ENCODE data around the gene FBN3.

FBN3 gene

DNA sequence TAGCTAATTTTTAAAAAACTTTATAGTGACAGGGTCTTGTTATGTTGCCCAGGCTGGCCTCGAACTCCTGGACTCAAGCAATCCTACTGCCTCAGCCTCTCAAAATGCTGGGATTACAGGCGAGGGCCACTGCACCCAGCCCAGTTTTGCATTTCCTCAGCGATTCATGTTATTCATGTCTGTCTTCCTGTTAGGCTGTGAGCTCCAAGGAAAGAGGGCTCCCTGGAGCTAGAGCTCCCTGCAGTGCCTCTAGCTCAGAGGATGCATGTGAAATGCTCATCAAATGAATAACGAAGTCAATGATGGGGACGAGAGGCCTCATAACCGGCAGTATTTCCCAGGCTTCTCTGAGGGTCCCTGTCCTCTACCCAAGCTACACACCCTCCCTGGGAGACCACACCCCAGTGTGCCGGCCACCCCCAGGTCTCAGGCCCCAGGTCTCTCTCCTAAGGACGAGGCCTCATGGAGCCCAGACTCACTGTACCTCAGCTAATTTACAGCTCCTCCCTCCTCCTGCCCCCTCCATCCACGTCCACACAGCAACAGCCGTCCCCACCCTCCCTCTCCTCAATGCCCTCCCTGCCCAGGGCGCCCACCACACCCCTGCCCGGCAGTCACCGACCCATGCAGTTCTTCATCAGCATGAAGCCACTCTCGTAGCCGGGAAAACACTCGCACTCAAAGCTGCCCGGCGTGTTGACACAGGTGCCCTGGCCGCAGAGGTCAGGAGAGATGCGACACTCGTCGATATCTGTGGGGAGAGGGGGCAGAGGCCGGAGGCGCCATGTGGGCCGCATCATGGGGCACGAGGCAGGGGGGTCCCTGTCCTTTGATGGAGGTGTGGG, 28.5 kb downstream of the FBN3 start:
- in situ Hi-C loops (cut with HindIII; ENCODE audit: low pct_ligation_motif_present, low sequenced_read_pairs): no loop called here
- TF ChIP-seq, protein P1, sequence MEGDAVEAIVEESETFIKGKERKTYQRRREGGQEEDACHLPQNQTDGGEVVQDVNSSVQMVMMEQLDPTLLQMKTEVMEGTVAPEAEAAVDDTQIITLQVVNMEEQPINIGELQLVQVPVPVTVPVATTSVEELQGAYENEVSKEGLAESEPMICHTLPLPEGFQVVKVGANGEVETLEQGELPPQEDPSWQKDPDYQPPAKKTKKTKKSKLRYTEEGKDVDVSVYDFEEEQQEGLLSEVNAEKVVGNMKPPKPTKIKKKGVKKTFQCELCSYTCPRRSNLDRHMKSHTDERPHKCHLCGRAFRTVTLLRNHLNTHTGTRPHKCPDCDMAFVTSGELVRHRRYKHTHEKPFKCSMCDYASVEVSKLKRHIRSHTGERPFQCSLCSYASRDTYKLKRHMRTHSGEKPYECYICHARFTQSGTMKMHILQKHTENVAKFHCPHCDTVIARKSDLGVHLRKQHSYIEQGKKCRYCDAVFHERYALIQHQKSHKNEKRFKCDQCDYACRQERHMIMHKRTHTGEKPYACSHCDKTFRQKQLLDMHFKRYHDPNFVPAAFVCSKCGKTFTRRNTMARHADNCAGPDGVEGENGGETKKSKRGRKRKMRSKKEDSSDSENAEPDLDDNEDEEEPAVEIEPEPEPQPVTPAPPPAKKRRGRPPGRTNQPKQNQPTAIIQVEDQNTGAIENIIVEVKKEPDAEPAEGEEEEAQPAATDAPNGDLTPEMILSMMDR (IDR thresholded peaks at IDR 0.05; ENCODE audit: low read depth, low read length, missing control alignments): no peak
- no peak for DNase-seq
- no peaks in the 10 kb centered on the region for H3K27me3 ChIP-seq (replicated peaks)
- H3K4me3 ChIP-seq (ENCODE audit: low read depth, low read length): no peak overlapping the region
- H3K27ac ChIP-seq: no peak overlapping the region
- H3K36me3 ChIP-seq (replicated peaks): no peaks in the 10 kb centered on the region

DNA sequence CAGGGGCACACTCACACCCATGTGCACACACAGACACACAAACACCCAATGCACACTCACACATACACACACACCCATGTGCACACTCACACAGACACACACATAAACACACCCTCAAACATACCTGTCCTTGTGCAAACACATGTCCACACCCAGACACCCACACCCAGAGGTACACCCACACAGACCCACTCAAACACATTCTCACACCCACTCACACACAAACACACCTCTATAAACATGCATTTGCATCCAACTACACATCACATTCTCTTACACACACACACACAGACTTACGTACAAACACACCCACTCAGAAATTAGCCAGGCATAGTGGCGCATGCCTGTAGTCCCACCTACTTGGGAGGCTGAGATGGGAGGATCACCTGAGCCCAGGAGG, 31.4 kb downstream of the FBN3 start:
- in situ Hi-C loops (cut with HindIII; ENCODE audit: low pct_ligation_motif_present, low sequenced_read_pairs): no loop called here
- Histone ChIP-seq H3K36me3 (replicated peaks) (no peaks in the 10 kb centered on the region), H3K4me3 (ENCODE audit: low read depth, low read length) (no peak overlapping the region), H3K27me3 (replicated peaks) (no peaks in the 10 kb centered on the region), H3K27ac (no peak overlapping the region)
- DNase-seq: no peak
- TF ChIP-seq, protein P1 (IDR thresholded peaks at IDR 0.05; ENCODE audit: low read depth, low read length, missing control alignments): no peak

DNA sequence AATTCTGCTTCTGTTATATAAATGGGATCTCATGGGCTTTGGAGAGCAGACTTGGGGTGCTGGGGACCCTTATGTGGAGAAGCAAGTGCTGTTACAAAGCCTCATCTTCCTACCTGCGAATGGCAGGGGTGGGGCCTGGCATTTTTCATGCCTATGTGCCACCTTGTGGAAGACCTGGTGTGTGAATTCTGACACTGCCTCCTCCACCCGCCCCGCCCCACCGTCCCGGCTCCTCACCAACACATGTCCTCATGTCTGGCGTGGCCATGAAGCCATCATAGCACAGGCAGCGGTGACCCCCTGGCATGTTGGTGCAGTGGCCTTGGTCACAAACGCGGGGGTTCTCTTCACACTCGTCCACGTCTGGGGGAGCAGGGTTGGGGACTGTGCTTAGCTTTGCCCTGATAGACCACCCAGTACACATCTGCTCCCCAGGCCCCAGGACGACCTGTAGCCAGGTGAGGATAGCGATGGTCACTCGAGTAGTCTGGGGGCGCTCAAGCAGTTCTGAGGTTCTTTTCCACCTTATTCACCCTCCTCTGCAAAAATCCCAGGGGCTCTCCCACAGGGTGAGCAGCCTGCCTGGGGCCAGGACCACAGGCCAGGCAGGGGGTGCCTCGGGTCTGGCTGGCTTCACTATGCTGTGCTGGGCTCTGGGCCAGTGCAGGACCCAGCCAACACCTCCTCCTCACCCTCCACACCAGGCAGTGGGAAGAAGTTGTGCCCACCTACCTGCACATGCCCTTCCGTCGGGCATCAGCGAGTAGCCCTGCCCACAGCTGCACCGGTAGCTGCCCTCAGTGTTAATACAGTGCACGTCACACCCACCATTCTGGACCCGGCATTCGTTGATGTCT, 32.7 kb downstream of the FBN3 start:
- TF ChIP-seq, protein P1 (IDR thresholded peaks at IDR 0.05; ENCODE audit: low read depth, low read length, missing control alignments): no peak
- Histone ChIP-seq H3K36me3 (replicated peaks) (no peaks in the 10 kb centered on the region), H3K27ac (no peak overlapping the region), H3K4me3 (ENCODE audit: low read depth, low read length) (no peak overlapping the region), H3K27me3 (replicated peaks) (no peaks in the 10 kb centered on the region)
- in situ Hi-C loops (cut with HindIII; ENCODE audit: low pct_ligation_motif_present, low sequenced_read_pairs): no loop called here
- no peak for DNase-seq

DNA sequence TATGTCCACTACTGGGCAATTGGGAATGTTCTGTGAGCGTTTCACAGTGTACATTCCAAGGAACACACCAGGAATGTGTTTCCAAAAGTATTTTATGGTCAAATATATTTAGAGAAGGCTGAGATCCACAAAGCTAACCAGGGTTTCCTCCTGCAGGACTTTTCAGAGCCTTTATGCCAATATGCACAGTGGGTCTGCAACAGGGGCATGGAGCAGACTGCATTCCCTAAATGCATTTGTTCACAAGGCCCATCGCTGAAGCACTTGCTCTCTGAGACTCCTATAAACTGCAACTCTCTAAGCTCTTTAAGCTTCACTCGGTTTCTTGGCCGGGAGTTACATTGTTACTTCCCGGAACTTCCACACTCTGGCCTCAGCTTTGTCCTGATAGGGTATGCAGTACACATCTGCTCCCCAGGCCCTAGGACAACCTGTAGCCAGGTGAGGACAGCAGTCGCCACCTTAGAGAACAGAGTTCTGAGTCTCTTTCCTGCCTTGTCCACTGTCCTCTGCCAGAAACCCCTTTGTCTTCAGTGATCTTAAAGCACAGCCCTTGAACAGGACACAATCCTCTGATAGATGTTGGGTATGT, 33.5 kb downstream of the FBN3 start:
- no peak for DNase-seq
- Histone ChIP-seq H3K36me3 (replicated peaks) (no peaks in the 10 kb centered on the region), H3K4me3 (ENCODE audit: low read depth, low read length) (no peak overlapping the region), H3K27me3 (replicated peaks) (no peaks in the 10 kb centered on the region), H3K27ac (no peak overlapping the region)
- TF ChIP-seq, protein P1 (IDR thresholded peaks at IDR 0.05; ENCODE audit: low read depth, low read length, missing control alignments): no peak
- in situ Hi-C loops (cut with HindIII; ENCODE audit: low pct_ligation_motif_present, low sequenced_read_pairs): no loop called here

DNA sequence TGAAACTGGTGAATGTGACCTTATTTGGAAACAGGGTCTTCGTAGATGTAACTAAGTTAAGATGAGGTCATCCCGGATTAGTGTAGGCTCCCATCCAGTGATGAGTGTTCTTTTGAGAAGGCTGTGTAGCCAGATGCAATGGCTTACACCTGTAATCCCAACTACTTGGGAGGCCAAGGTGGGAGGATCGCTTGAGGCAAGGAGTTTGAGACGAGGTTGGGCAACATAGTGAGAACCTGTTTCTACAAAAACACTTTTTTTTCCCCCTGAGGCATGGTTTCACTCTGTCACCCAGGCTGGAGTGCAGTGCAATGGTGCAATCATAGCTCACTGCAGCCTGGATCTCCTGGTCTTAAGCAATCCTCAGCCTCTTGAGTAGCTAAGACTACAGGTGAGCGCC, 36.4 kb downstream of the FBN3 start:
- DNase-seq: no peak
- no peak overlapping the region for H3K27ac ChIP-seq
- TF ChIP-seq, protein P1 (IDR thresholded peaks at IDR 0.05; ENCODE audit: low read depth, low read length, missing control alignments): no peak
- in situ Hi-C loops (cut with HindIII; ENCODE audit: low pct_ligation_motif_present, low sequenced_read_pairs): no loop called here
- H3K4me3 ChIP-seq (ENCODE audit: low read depth, low read length): no peak overlapping the region
- no peaks in the 10 kb centered on the region for H3K27me3 ChIP-seq (replicated peaks)
- H3K36me3 ChIP-seq (replicated peaks): no peaks in the 10 kb centered on the region

Measured in brain microvascular endothelial cell (primary cell).